ENCODE measurements around the gene CCDC24.

Gene CCDC24

DNA sequence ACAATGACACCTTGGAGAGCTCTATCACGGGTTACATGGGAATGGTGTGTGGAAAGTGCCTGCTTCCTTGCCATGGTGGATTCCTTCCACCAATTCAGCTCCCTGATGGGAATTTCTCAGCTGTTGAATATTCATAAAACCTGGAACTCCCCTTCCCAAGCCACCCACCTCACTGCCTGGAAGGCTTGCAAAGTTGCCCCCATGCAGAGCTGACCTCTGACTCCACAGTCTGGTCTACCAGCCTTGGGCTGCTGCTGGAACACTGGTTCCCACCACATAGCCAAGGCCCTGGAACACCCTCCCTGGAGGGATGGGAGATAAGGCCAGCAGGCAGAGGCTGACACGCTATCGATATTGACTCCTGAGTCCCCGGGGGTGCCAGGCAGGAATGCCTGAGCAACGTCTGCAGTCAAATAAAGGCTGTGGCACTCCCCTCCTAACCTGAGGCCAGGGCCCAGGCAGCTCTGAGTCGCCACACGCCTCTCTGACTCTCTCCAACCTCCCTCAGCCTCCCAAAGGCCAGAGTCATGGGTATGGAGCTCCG, 8.8 kb downstream of the CCDC24 start:
- DNase-seq = no peak

- DNase-seq = no peak
These were observed 10.8 kb downstream of the CCDC24 start for GRCh38 chr1:44002165-44002564.

GRCh38 chr1:44002606-44003157, 11.3 kb downstream of the CCDC24 start:
- DNase-seq = no peak

DNA sequence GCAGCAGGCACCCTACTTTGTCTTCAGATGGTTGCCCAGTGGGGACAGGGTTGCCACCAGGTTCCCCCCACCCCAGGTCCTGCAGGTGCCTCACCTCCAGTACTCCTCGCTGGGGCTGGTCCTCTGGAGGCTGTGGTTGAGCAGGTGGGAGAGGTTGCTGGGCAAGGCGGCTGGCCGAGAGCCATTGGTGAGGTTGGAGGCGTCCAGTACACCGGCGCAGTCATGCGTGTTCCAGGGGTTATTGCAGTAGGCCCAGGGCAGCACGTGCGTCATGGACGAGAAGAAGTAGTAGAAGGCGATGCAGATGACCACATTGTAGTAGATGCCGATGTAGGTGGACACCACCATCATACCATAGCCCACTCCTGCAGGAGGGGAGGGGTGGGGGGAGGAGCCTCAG, 16.9 kb downstream of the CCDC24 start:
- DNase-seq = no peak

GRCh38 chr1:44010935-44011471, 19.6 kb downstream of the CCDC24 start:
- no peak for DNase-seq

DNA sequence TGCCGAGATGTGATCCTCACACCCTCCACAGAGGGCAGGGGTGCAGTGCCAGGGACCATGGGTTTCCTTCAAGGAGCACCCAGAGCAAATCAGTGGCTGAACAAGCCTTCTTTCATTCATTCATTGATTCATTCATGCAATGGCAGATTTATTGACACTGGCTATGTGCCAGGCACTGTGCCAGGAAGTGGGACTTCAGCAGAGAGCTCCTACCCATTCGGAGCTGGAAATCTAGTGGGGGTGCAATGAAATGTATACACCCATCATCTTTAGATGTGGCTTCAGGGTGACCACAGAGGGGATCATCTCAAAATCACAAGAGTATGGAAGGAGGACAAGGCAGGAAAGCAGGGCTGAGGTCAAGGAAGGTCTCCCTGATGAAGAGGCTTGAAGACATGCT, 21.0 kb downstream of the CCDC24 start:
- DNase-seq = no peak

DNA sequence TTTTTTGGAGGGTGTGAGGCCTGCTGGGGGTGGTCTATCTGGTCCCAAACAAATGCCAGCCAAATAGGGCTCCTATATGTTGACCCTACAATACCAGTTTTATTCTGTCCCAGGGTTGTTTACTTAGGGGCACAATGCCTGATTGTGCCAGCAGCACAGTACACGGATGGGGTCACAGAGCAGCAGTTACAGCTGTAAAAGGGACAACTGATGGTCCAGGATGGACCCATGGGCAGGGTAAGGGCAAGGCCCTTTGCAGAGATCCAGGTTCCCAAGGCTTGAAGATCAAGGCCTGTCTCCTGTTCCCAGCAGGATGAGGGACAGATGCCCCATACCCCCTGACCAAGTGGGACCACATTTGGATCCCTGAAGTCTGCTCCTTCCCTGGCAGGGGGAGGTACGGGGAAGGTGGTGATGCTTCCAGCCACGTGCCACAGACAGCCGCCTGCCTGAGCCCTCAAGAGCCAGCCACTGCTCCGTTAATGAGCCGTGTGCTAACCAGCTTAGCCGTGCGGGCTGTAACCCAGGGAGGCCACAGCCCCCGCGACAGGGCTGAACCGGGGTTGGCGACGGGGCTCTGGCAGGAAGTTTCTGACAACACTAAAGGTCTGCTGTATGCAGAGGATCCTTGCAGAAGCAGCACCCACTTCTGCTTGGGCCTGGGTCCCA, 21.7 kb downstream of the CCDC24 start:
- DNase-seq = peak in 1 of 2 donors; percentile 65

GRCh38 chr1:44013949-44014348, 22.6 kb downstream of the CCDC24 start:
- no peak for DNase-seq

DNA sequence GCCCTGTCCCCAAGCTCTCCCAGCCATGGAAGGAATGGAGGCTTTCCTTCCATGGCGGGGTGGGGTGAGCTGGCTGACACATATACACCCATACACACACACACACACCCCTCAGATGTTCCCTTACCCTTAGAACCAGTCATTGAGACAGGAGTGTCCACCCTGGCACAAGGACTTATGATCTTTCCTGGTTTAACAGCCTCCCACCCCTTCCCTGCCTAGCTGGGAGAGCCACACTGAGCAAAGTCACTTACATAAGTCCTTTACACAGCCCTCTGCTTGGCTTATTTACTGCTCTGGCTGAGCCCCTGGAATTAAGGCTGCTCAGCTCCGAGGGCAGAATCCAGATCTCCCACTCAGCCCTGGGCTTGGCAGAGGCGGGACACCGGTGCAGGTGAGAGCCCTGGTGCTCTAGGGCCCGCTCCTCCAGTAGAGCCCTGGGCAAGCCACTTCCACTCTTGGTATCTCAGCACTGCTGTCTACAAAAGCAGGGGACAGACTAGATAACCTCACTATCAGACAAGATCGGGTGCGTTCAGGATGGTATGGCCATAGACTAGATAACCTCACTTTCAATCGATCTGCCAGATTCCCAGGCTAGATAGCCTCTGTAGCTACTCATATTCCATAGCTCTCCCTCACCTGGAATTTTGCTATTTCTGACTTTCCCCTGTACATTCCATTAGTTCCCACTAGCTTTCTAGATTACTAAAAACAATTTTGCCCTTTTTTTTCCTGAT, 23.1 kb downstream of the CCDC24 start:
- no peak for DNase-seq

DNA sequence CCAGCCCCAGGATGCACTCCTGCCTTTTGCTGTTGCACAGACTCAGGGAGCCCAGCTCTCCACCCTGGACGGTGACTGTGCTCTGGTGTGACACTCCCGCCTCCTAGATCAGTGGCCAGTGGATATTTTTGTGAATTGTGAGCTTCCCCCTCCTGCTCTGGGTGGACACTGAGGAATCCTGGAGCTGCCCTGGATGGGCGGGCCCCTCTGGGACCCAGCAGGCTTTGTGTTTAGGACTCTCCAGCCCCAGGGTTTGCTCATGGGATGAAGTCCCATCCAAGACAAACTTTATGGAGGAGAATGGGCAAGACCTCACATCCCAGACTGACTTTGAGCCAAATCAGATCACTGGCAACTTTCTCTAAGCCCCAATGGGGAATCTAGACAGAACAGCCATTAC, 23.8 kb downstream of the CCDC24 start:
- no peak for DNase-seq

DNA sequence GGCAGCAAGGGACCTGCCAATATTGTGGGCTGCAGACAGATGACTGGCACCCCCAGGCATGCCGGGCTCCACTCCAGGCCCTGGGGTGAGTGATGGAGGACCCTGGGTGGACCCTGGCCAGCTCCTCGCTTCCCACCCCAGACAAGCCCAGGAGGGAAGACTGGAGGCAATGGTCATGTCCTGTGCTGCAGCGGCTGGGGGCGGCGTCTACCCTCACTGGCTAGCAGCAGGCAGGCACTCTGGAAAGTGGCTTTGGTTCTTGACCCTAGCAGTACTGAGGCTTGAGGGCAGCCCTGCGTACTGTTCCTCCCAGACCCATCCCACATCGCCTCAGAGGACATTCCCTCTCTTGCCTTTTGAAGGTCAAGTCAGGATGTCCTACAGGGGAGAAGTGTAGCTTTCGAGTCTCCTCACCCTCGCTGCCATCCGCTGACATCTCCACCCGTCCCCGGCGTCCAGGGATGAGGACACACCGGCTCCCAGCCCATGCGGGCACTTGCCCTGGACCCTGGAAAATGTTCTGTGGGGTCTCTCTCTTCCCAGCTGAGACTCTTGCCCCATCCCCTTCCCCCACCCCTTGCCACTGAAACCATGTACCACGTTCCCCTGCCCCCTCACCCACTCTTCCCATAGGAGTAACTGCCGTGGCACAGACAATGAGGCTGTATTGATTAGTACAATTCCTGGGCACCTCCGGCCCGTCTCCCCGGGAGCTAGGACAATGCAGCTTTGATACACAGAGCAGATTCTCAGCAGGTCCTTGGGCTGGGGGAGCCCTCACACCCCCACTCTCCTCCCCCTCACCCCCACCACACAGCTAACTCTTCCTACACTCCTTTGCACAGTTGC, 24.9 kb downstream of the CCDC24 start:
- no peak for DNase-seq

GRCh38 chr1:44016890-44017400, 25.5 kb downstream of the CCDC24 start:
- no peak for DNase-seq

GRCh38 chr1:44019466-44019948, 28.1 kb downstream of the CCDC24 start:
- DNase-seq = no peak

DNA sequence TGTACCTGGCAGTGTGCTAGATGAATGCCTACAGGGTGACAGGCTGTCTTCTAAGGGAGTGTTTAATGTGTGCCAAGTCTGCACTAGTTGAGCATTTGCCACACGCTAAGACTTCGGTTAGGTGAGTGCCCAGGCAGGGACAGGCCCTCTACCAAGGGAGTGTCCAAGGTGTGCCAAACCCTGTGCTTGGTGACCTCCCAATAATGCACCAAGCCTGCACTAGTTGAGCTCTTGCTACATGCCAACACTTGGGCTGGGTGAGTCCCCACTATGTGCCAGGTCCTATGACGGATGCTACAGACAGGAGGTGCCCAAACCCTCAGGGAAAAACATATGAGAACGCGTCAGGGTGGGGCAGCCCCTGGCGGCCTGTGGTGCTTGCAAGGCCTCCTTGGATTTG, 29.1 kb downstream of the CCDC24 start:
- DNase-seq = no peak

GRCh38 chr1:44021156-44021555, 29.8 kb downstream of the CCDC24 start:
- no peak for DNase-seq

DNA sequence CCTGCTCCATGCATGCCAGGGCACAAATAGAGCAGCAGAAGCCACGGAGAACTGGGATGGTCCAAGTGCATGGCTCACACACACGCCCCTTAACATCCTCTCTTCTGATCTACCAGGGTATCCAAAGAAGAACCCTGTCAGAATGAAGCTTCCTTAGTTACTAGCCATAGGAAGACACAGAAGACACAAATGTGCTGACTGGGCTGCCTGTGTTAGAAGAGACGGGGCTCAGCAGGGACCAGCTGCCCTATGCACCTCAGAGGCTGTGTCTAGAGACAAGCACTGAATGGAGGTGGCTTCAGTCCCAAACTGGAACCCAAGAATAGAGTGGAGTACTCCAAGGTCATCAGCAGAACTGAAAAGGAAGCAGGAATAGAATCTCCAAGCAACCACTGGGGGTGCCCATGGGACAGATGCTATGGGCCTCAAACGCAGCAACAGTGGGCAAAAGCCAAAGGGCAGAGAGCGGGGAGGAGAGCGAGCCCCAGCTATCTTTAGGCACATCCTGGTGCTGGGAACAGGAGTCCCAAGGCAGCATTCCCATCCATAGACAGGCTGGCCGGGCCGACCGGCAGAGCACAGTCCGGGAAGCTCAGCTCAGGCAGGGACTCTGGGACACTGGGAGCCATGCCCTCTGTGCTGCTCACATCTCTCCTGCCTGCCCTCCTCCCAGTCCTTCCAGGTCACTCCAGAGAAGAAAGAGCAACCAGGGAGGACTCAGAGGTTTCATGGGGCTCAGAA, 30.4 kb downstream of the CCDC24 start:
- DNase-seq = no peak

DNA sequence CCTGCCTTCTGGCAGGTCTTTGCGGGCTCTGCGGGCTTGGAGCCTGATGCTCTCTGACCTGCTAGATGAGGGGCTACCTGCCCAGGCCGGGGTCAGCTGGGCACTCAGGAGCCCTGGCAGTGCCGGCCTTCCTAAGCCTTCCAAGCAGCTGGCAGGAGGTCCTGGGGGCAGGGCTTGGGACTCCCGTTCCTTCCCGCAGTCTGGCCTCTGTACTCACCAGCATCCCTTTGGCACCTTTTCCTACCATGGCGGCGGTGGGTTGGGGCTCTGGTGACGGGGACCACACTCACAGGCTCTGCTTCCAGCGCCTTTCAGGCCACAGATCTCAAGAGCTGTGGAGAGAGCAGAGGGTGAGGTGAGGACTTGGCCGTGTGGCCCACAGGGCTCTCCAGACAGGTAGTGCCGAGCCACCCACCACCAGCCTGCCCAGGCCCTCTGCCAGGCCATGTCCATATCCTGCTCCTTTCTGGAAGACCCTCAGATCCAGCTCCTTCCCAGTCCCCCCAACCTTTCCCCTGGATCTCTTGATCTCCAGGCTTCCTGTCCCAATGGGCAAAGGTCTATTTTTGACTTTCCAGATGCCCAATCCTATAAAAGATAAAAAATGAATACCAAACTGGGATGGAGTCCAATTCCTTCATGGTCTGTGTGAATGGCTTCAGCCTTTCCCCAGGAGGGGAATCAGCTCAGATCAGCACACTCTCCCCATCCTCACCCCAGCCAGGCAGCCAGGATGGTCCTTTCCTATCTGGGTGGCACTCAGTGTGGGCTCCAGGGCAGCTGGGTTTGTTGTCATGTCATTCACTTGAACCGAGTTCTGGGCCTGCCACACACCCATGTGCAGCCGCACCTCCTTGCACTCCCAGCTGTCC, 32.9 kb downstream of the CCDC24 start:
- no peak for DNase-seq

- DNase-seq = no peak
These were observed 33.6 kb downstream of the CCDC24 start for GRCh38 chr1:44024903-44025525.

GRCh38 chr1:44025816-44026215, 34.4 kb downstream of the CCDC24 start:
- DNase-seq = no peak

- DNase-seq = no peak
These were observed 35.9 kb downstream of the CCDC24 start for GRCh38 chr1:44027320-44027719.

Data from bone marrow (tissue), 2 donors.